ENCODE results near the gene STT3B. TPM values are rescaled to one million over a fixed set of nuclear protein-coding genes. Genes with fewer than 3 reads are reported as not detected.

Gene STT3B
- total and polyA plus RNA-seq, 3 experiments from 2014 or later = 107 to 137 (median 116) TPM

DNA sequence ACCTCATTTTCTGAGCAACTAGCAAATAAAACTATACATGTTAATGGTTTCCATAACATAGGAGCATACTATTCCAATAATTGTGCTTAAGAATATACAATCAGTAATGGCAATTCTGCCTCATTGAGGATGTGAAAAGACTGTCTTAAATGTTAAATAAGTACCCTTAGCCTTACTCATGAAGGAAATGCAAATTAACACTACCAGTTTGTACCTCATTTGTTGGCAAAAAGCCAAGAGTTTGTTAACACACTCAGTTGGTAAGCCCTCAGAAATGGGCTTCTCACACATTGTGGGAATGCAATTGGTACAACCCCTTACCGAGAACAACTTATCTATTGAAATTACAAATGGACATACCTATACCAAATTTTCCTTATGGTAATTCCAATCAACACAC, 9.2 kb upstream of the STT3B start:
- DNase-seq = no peak
- Mint-ChIP-seq H3K27ac (no peak overlapping the region), H3K4me3 (no peak overlapping the region), H3K9me3 (no peaks in the 10 kb centered on the region), H3K36me3 (no peaks in the 10 kb centered on the region), H3K27me3 (no peaks in the 10 kb centered on the region), H3K4me1 (peaks cover 12 to 21% (median 15%) of the 10 kb centered on the region in 3 donors)
- ChIA-PET CTCF (interaction anchor here (1.8 kb wide), 1 partner anchor 8 kb away, joined by 13 read pairs; the partner anchor contains the start of gene STT3B), POLR2A (no interaction called here)
- Histone ChIP-seq H3K27me3 (ENCODE audit: insufficient read depth, low read length, poor library complexity, severe bottlenecking) (no peaks in the 10 kb centered on the region), H3K4me1 (ENCODE audit: insufficient read depth, low read length) (peaks cover 10% of the 10 kb centered on the region), H3K9me3 (ENCODE audit: low read length) (no peaks in the 10 kb centered on the region), H3K36me3 (ENCODE audit: insufficient read depth, low read length) (no peaks in the 10 kb centered on the region), H3K4me3 (ENCODE audit: low read length) (no peak overlapping the region), H3K27ac (ENCODE audit: low read depth, low read length) (no peak overlapping the region)

DNA sequence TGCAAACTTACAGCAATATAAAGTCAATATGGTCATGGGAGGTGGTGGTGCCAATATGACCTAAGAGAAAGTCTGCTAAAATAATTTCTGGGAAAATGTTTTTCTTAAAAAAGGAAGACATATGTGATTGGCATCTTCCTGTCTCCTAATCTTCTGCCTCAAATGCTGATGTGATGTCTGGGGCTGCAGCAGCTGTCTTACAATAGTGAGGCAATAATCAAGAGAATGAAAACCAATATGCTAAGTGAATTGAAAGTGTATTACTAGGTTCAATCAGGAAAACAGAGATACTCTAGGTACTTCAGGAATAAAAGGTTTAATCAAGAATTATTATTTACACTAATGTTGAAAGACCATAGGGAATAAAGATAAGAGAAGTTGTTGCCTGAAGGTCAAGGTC, 7.2 kb upstream of the STT3B start:
- ChIA-PET CTCF (no interaction called here), POLR2A (no interaction called here)
- Mint-ChIP-seq H3K27me3 (no peaks in the 10 kb centered on the region), H3K36me3 (no peaks in the 10 kb centered on the region), H3K9me3 (no peaks in the 10 kb centered on the region), H3K4me1 (peaks cover 12 to 21% (median 15%) of the 10 kb centered on the region in 3 donors), H3K4me3 (no peak overlapping the region), H3K27ac (no peak overlapping the region)
- H3K27me3 ChIP-seq (ENCODE audit: insufficient read depth, low read length, poor library complexity, severe bottlenecking) = no peaks in the 10 kb centered on the region
- H3K27ac ChIP-seq (ENCODE audit: low read depth, low read length) = no peak overlapping the region
- H3K4me3 ChIP-seq (ENCODE audit: low read length) = no peak overlapping the region
- H3K4me1 ChIP-seq (ENCODE audit: insufficient read depth, low read length) = peaks cover 10% of the 10 kb centered on the region
- no peaks in the 10 kb centered on the region for H3K9me3 ChIP-seq (ENCODE audit: low read length)
- H3K36me3 ChIP-seq (ENCODE audit: insufficient read depth, low read length) = no peaks in the 10 kb centered on the region
- no peak for DNase-seq

DNA sequence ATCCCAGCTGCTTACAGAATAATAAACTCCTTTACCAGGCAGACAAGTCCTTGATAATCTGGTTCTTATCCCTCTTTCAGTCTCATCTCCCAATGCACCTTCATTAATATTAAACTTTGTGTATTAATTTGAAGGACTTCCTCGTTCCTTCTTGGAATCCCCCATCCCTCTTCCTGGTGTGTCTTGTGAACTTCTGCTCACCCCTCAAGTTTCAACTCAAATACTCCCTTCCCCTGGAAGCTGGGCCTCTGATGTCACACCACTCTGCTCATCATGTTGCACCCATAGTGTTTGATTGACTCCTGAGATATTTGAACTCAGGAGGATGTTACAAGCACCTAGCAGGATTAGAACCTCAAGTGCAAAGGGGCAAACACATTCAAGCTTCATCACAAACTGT, 3.3 kb upstream of the STT3B start:
- ChIA-PET CTCF (interaction anchor here (1.5 kb wide), 1 partner anchor 302 kb away, joined by 3 read pairs; no protein-coding TSS in a partner anchor), POLR2A (no interaction called here)
- no peaks in the 10 kb centered on the region for H3K4me1 ChIP-seq (ENCODE audit: insufficient read depth, low read length)
- H3K4me3 Mint-ChIP-seq = no peak overlapping the region
- H3K36me3 Mint-ChIP-seq = peaks cover 0 to 19% (median 0%) of the 10 kb centered on the region in 3 donors
- H3K4me3 ChIP-seq (ENCODE audit: low read length) = no peak overlapping the region
- no peaks in the 10 kb centered on the region for H3K27me3 ChIP-seq (ENCODE audit: insufficient read depth, low read length, poor library complexity, severe bottlenecking)
- no peaks in the 10 kb centered on the region for H3K9me3 Mint-ChIP-seq
- no peaks in the 10 kb centered on the region for H3K9me3 ChIP-seq (ENCODE audit: low read length)
- peaks cover 0 to 4% of the 10 kb centered on the region in 2 donors for H3K27me3 Mint-ChIP-seq
- H3K27ac Mint-ChIP-seq = no peak overlapping the region
- DNase-seq = no peak
- H3K36me3 ChIP-seq (ENCODE audit: insufficient read depth, low read length) = no peaks in the 10 kb centered on the region
- H3K4me1 Mint-ChIP-seq = peaks cover 10 to 13% (median 11%) of the 10 kb centered on the region in 3 donors
- H3K27ac ChIP-seq (ENCODE audit: low read depth, low read length) = no peak overlapping the region

DNA sequence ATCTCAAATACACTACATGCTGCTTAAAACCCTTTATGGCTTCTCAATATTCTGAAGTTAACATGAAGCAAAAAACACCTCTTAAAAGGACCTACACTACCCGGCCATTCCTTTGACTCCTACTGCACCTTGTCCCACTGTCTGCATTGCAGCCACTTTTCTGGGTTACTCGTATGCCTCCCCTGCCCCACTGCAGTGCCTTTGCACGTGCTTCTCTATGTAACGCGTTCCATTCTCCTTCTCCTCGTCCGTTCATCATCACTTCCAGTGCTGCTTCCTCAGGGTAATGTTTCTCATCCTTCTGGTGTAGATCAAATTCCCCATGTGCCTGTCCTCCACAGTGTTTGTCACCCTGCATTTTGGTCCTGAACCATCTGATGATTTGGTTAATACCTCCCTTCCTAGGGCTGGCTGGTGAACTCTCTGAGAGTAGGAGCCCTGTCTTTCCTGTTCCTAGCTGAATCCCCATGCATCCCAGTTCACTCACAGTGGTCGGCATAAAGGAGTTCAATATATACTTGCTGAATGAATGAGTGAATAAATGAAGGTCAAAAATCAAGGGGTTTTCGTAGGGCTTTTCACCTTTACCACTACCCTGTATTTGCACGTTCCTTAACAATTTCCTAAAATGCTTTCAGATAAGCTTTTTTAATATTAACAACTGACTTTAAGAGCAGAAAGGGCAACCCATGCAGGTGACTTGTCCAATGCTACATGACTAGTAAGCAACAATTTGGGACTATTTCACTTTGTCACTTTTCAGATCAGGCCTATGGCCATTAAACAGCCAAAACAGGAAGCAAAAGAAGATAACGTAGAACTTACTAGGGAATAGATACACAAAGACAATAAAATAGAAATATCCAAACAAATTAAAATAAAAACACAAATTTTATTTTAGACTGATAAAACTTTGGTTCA, 2.4 kb upstream of the STT3B start:
- no peaks in the 10 kb centered on the region for H3K9me3 ChIP-seq (ENCODE audit: low read length)
- no peak overlapping the region for H3K27ac ChIP-seq (ENCODE audit: low read depth, low read length)
- no peak overlapping the region for H3K4me3 ChIP-seq (ENCODE audit: low read length)

DNA sequence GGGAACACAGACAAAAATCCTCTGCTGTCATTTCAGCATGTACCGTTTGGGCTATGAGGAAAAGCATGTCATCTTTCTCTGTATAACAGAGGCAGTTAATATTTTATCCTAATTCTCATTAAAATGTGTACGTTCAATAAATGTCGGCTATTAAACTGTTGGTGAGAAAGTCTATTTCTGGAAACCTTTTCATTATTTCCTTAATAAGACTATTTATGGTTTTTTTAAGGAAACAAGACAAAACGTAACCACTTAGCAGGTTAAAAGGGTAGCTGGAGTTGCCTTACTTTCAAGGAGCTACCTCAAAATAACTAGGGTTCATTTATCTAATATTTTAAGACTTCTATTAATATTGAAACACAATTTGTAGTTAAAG, 1.8 kb upstream of the STT3B start:
- Histone ChIP-seq H3K4me3 (ENCODE audit: low read length) (peak overlapping the region; percentile 76), H3K4me1 (ENCODE audit: insufficient read depth, low read length) (peaks cover 2% of the 10 kb centered on the region), H3K27me3 (ENCODE audit: insufficient read depth, low read length, poor library complexity, severe bottlenecking) (no peaks in the 10 kb centered on the region), H3K36me3 (ENCODE audit: insufficient read depth, low read length) (no peaks in the 10 kb centered on the region), H3K9me3 (ENCODE audit: low read length) (no peaks in the 10 kb centered on the region), H3K27ac (ENCODE audit: low read depth, low read length) (peak overlapping the region; percentile 83)
- H3K9me3 Mint-ChIP-seq = no peaks in the 10 kb centered on the region
- H3K36me3 Mint-ChIP-seq = peaks cover 0 to 22% (median 0%) of the 10 kb centered on the region in 3 donors
- H3K4me3 Mint-ChIP-seq = peak overlapping the region in 5 of 7 donors; percentile 93 to 100 (median 95)
- peaks cover 17 to 27% (median 24%) of the 10 kb centered on the region in 3 donors for H3K4me1 Mint-ChIP-seq
- H3K27me3 Mint-ChIP-seq = peaks cover 0 to 4% of the 10 kb centered on the region in 2 donors
- CTCF ChIA-PET = interaction anchor here (1.5 to 3.8 kb wide), 8 partner anchors 8 to 304 kb away, joined by 3 to 46 read pairs (median 8); no protein-coding TSS in a partner anchor
- no peak for DNase-seq
- POLR2A ChIA-PET = interaction anchor here (0.6 to 3.1 kb wide), 7 partner anchors 9 to 305 kb away, joined by 3 to 32 read pairs (median 9); no protein-coding TSS in a partner anchor
- peak overlapping the region in 3 of 8 donors; percentile 96 to 98 (median 97) for H3K27ac Mint-ChIP-seq

More for the DNA sequence above, 2.4 kb upstream of the STT3B start:
- DNase-seq = no peak
- CTCF ChIA-PET = interaction anchor here (1.5 to 3.8 kb wide), 5 partner anchors 8 to 303 kb away, joined by 3 to 46 read pairs (median 13); no protein-coding TSS in a partner anchor
- Mint-ChIP-seq H3K27ac (no peak overlapping the region), H3K4me3 (no peak overlapping the region), H3K4me1 (peaks cover 15 to 21% (median 20%) of the 10 kb centered on the region in 3 donors), H3K9me3 (no peaks in the 10 kb centered on the region), H3K36me3 (peaks cover 0 to 21% (median 0%) of the 10 kb centered on the region in 3 donors), H3K27me3 (peaks cover 0 to 4% of the 10 kb centered on the region in 2 donors)
- no peaks in the 10 kb centered on the region for H3K36me3 ChIP-seq (ENCODE audit: insufficient read depth, low read length)
- no peaks in the 10 kb centered on the region for H3K27me3 ChIP-seq (ENCODE audit: insufficient read depth, low read length, poor library complexity, severe bottlenecking)
- POLR2A ChIA-PET = interaction anchor here (0.7 to 1.1 kb wide), 2 partner anchors 9 to 68 kb away, joined by 3 to 5 read pairs; no protein-coding TSS in a partner anchor
- no peaks in the 10 kb centered on the region for H3K4me1 ChIP-seq (ENCODE audit: insufficient read depth, low read length)

DNA sequence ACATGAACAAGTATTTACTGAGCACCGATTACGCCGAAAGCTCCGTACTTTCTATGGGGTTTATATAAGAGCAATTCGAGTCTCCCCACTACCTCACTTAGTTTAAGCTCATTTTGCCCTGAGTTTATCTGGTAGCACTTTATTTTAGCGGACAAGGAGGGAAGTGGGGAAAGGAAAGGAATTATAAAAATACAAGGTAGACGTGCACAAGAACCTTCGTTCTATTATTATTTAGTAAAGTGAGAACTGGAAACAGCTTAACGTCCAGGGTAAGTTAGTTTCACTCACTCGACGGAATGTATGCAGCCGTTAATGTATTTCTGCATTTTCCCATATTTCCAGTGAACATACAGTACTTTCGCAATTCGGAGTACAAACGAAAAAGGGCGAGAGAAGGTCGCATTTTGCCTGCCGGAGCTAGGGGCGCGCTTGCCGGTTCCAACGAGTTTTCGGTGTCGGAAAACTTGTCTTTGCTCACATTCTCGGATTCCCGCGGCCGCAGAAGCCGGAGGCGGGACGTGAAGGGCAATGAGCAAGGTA, 1.2 kb upstream of the STT3B start:
- ChIA-PET POLR2A (interaction anchor here (0.6 to 3.1 kb wide), 12 partner anchors 9 to 317 kb away, joined by 3 to 32 read pairs (median 5); no protein-coding TSS in a partner anchor), CTCF (interaction anchor here (0.9 to 3.8 kb wide), 14 partner anchors 9 to 876 kb away, joined by 3 to 46 read pairs (median 6); no protein-coding TSS in a partner anchor)
- Histone ChIP-seq H3K9me3 (ENCODE audit: low read length) (no peaks in the 10 kb centered on the region), H3K36me3 (ENCODE audit: insufficient read depth, low read length) (no peaks in the 10 kb centered on the region), H3K27me3 (ENCODE audit: insufficient read depth, low read length, poor library complexity, severe bottlenecking) (no peaks in the 10 kb centered on the region), H3K4me3 (ENCODE audit: low read length) (peak overlapping the region; percentile 76), H3K4me1 (ENCODE audit: insufficient read depth, low read length) (peaks cover 8% of the 10 kb centered on the region), H3K27ac (ENCODE audit: low read depth, low read length) (peak overlapping the region; percentile 83)
- Mint-ChIP-seq H3K36me3 (peaks cover 0 to 23% (median 0%) of the 10 kb centered on the region in 3 donors), H3K4me1 (peaks cover 23 to 32% (median 29%) of the 10 kb centered on the region in 3 donors), H3K4me3 (peak overlapping the region in 6 of 7 donors; percentile 93 to 100 (median 96)), H3K9me3 (no peaks in the 10 kb centered on the region), H3K27me3 (peaks cover 0 to 4% of the 10 kb centered on the region in 2 donors), H3K27ac (peak overlapping the region; percentile 96 to 98 (median 96))
- DNase-seq = no peak

DNA sequence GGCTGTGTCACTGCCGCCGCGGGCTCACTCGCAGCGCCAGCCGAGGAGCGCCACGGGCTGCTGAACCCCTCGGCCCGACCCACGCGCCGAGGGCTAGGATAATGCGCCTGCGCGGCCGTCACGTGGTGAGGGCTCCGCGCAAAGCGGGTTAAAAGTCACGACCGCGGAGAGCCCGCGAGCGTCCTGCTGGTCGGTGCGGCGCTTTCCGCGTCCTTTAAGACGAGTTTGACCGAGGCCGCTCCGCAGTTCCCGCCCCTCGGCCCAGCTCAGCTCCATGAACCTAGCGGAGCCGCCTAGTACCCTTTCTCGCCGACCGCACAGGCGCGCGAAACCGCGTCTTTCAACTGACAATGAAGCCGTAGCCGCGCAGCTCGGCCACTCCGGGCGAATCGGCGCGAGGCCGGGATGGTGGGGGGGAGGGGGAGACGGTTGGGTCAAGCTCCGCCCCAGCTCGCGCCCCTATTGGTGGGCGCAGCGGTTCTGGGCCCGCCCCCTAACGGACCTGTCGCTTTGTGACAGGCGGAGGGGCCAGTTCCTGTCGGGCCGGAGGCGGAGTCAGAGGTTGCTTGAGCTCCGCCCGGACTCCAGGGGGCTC, 636 bp upstream of the STT3B start:
- H3K4me1 ChIP-seq (ENCODE audit: insufficient read depth, low read length) = peaks cover 12% of the 10 kb centered on the region
- H3K36me3 Mint-ChIP-seq = peaks cover 0 to 23% (median 0%) of the 10 kb centered on the region in 3 donors
- H3K9me3 ChIP-seq (ENCODE audit: low read length) = no peaks in the 10 kb centered on the region
- peak; percentile 99 for DNase-seq
- peak overlapping the region; percentile 96 to 98 (median 96) for H3K27ac Mint-ChIP-seq
- peak overlapping the region in 6 of 7 donors; percentile 93 to 100 (median 96) for H3K4me3 Mint-ChIP-seq
- no peaks in the 10 kb centered on the region for H3K9me3 Mint-ChIP-seq
- peak overlapping the region; percentile 83 for H3K27ac ChIP-seq (ENCODE audit: low read depth, low read length)
- H3K4me3 ChIP-seq (ENCODE audit: low read length) = peak overlapping the region; percentile 76
- ChIA-PET CTCF (interaction anchor here (0.7 to 3.8 kb wide), 21 partner anchors 9 to 1153 kb away, joined by 3 to 46 read pairs (median 4); partner anchors contain the start of gene CNOT10), POLR2A (interaction anchor here (0.6 to 3.1 kb wide), 14 partner anchors 10 to 925 kb away, joined by 3 to 32 read pairs (median 5); no protein-coding TSS in a partner anchor)
- H3K36me3 ChIP-seq (ENCODE audit: insufficient read depth, low read length) = no peaks in the 10 kb centered on the region
- peaks cover 28 to 38% (median 35%) of the 10 kb centered on the region in 3 donors for H3K4me1 Mint-ChIP-seq
- no peaks in the 10 kb centered on the region for H3K27me3 ChIP-seq (ENCODE audit: insufficient read depth, low read length, poor library complexity, severe bottlenecking)
- peaks cover 0 to 4% of the 10 kb centered on the region in 2 donors for H3K27me3 Mint-ChIP-seq
